ENCODE data around the gene PYURF.

PYURF gene

DNA sequence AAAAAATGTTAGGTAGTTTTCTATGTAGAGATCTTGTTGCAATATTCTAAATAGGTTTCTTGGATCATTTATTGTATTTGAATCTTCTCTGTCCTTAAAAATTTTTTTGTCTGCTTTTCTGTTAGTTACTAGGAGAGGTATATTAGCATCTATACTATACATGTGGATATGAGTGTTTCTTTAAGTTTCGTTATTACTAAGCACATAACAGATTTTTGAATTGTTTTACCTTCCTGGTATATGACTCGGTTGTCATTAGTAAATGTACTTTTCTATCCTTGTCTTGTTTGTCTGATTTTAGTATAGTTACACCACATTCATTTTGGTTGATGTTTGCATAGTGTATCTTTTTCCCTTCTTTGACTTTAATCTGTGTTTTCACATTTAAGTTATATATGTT lies 20.2 kb downstream of the PYURF start:
- DNase-seq, result no peak

- DNase-seq, result no peak
Measured at GRCh38 chr4:88497859-88498409, 25.6 kb downstream of the PYURF start.

DNA sequence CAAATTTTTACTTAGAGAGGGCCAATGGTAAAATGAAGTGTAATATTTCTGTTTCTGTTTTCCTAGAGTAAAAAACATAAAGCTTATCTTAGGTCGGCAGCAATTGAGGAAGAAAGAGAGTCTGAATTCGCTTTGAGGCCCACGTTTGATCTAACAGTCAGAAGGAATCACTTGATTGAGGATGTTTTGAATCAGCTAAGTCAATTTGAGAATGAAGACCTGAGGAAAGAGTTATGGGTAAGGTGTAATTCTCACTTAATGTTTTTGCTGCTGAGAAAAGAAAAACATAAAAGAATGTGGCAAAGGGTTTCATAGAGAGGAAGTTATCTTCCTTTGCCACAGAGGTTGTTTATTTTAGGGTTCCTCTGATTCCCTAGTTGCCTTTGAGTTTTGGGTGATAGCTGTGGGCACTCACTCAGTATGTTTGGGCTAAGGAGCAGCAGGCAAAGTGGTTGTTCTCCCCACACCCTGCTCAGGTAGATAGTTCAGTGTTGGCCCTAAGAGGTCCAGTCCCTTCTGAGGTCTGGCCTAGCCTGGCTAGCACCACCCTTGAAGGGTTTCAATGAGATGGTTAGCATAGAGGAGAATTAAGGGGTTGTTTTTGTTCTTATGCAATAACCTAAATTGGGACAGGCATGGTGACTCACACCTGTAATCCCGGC lies 34.3 kb downstream of the PYURF start:
- DNase-seq, result no peak

- DNase-seq, result no peak
Measured at GRCh38 chr4:88481537-88481936, 42.0 kb downstream of the PYURF start.

GRCh38 chr4:88478247-88478646 lies 45.3 kb downstream of the PYURF start:
- no peak for DNase-seq

DNA sequence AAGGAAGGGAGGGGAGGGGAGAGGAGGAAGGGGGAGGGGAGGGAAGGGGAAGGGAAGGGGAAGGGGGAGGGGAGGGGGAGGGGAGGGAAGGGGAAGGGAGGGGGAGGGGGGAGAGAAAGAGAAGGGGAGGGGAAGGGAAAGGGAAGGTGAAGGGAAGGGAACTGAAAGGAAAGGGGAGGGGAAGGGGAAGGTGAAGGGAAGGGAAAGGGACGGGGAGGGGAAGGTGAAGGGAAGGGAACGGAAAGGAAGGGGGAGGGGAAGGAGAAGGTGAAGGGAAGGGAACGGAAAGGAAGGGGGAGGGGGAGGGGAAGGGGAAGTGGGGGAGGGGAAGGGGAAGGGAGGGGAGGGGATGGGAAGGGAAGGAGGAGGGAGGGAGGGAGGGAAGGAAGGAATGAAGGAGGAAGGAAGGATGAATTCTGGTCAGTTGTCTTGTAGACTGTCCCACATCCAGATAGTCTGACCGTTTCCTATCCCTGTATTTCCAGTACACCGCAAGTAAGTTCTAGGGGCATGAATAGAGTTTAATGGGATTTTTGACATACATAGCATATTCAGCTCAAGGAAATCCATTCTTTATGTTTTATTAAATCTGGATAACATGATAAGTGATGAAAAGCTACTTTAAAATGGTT lies 46.2 kb downstream of the PYURF start:
- DNase-seq, result no peak
